GM12878 (cell line): Measurements from ENCODE around the gene LRRN2. TPM values are rescaled to one million over a fixed set of nuclear protein-coding genes. Genes with fewer than 3 reads are reported as not detected.

Experiments
- ATAC-seq: fragments of 200-7000 bp; cut with Tn5 transposase; 3 replicates; pipeline ENCODE4 v1.9.1; 2020; ENCODE audit warnings: mild to moderate bottlenecking, moderate library complexity
- BruUV-seq: library from RNA; stranded (reverse); fragments of 400-500 nt; replicated peaks from 2 replicates; lab custom pipeline; 2021; lab: Mats Ljungman, UMichigan
- CTCF ChIA-PET: fragments of 300-600 bp; sonication (Branson Sonifier 250); formaldehyde crosslinking; extraction: SDS; loops from one replicate; lab custom pipeline; 2021; ENCODE audit warnings: inconsistent platforms; lab: Yijun Ruan, JAX
- POLR2A ChIA-PET: fragments of 350-600 bp; formaldehyde crosslinking; extraction: SDS; loops from one replicate; lab custom pipeline; 2021; ENCODE audit warnings: inconsistent platforms; lab: Charles Lee
- RAD21 ChIA-PET: fragments of 300-600 bp; sonication (Branson Sonifier 250); formaldehyde crosslinking; loops from one replicate; lab custom pipeline; 2023; ENCODE audit warnings: antibody characterized with exemption; ENCODE audit not compliant: unreplicated experiment; lab: Charles Lee
- SMC1A ChIA-PET: fragments of 300-600 bp; sonication (Branson Sonifier 250); formaldehyde crosslinking; loops from one replicate; lab custom pipeline; 2023; ENCODE audit not compliant: unreplicated experiment, uncharacterized antibody; lab: Charles Lee
- DNase-seq: peaks from one replicate; pipeline ENCODE4 v3.0.0-alpha.2; 2011; ENCODE audit warnings: low read depth, low spot score
- FAIRE-seq: peaks from 3 replicates; lab custom pipeline; 2011; peaks lifted over from hg19 to GRCh38; lab: Jason Lieb, UNC
- H2AFZ ChIP-seq: 2 replicates; pipeline ENCODE4 v1.6.0; 2011; ENCODE audit warnings: low read depth, low read length, control low read depth; ENCODE audit not compliant: control insufficient read depth
- H3K27ac ChIP-seq: 2 replicates; pipeline ENCODE4 v1.5.1; 2011; ENCODE audit warnings: control low read depth; ENCODE audit not compliant: control insufficient read depth, insufficient read depth
- H3K27me3 ChIP-seq, 2 experiments: replicated peaks in 1 of 2; 2 replicates each; pipeline versions ENCODE4 v1.6.0 to v1.6.1; 2011; ENCODE audit warnings: low read length in 1 of 2; ENCODE audit not compliant: control insufficient read depth in 2 of 2, insufficient read depth in 2 of 2
- H3K36me3 ChIP-seq, 2 experiments: 2 replicates each; pipeline ENCODE4 v1.5.1; 2011; ENCODE audit warnings: low read length in 1 of 2; ENCODE audit not compliant: control insufficient read depth in 2 of 2, insufficient read depth in 2 of 2
- H3K4me1 ChIP-seq: 2 replicates; pipeline ENCODE4 v1.6.1; 2011; ENCODE audit warnings: mild to moderate bottlenecking, low read length, moderate library complexity, mixed read lengths; ENCODE audit not compliant: control insufficient read depth, insufficient read depth
- H3K4me2 ChIP-seq: 2 replicates; pipeline ENCODE4 v1.6.0; 2011; ENCODE audit warnings: control low read depth; ENCODE audit not compliant: control insufficient read depth, insufficient read depth
- H3K4me3 ChIP-seq: fragments of 200-600 bp; sonication (generic); 2 replicates; pipeline ENCODE4 v1.5.1; 2016
- H3K79me2 ChIP-seq: 2 replicates; pipeline ENCODE4 v1.6.0; 2011; ENCODE audit warnings: low read length; ENCODE audit not compliant: control insufficient read depth, insufficient read depth
- H3K9ac ChIP-seq: 2 replicates; pipeline ENCODE4 v1.8.0; 2011; ENCODE audit warnings: low read length, control low read depth, mixed read lengths; ENCODE audit not compliant: control insufficient read depth, insufficient read depth
- H3K9me3 ChIP-seq: replicated peaks from 3 replicates; pipeline ENCODE4 v1.5.1; 2011; ENCODE audit warnings: mild to moderate bottlenecking, low read length; ENCODE audit not compliant: control insufficient read depth, insufficient read depth
- H4K20me1 ChIP-seq: 2 replicates; pipeline ENCODE4 v1.6.0; 2011; ENCODE audit not compliant: control insufficient read depth, insufficient read depth
- EZH2 ChIP-seq: IDR thresholded peaks from 2 replicates; pipeline ENCODE4 v1.6.1; 2012; ENCODE audit warnings: low read depth, mild to moderate bottlenecking, control low read depth, inconsistent platforms, low read length, borderline replicate concordance; ENCODE audit not compliant: control insufficient read depth
- HCFC1 ChIP-seq: fragments of 150-350 bp; IDR thresholded peaks from 2 replicates; pipeline ENCODE4 v1.6.1; 2014; ENCODE audit warnings: low read length
- SMARCA5 ChIP-seq: fragments of 450-650 bp; IDR thresholded peaks from 2 replicates; pipeline ENCODE4 v1.6.1; 2017; ENCODE audit warnings: mild to moderate bottlenecking
- WGBS: methylation state at CpG from one replicate; pipeline ENCODE4 v1.1.6; 2016; ENCODE audit warnings: low lambda C conversion rate; ENCODE audit not compliant: insufficient replicate concordance, insufficient coverage; ENCODE audit errors: missing lambda C conversion rate; 5-methylcytosine and 5-hydroxymethylcytosine counted together
- in situ Hi-C: fragments of 300-500 bp; cut with MboI; formaldehyde crosslinking; loops from 9 replicates; pipeline ENCODE4 v1.14.3; 2018; ENCODE audit warnings: mixed read lengths
- intact Hi-C: fragments of 100-400 bp; cut with micrococcal nuclease; formaldehyde crosslinking; loops from one replicate; pipeline ENCODE4 v1.14.2; 2022; ENCODE audit not compliant: unreplicated experiment
- polyA plus RNA-seq, 11 experiments: library from polyadenylated mRNA; depleted of rRNA in 4 of 11; unstranded in 6 of 11; stranded (reverse) in 5 of 11; fragments of >200 nt; fragmentation: Nextera tagmentation in 4 of 11; fragmentation: Illumina TruSeq in 1 of 11; extraction: Ambion mirVana in 4 of 11; extraction: Trizol in 1 of 11; gene quantifications; 1 replicate in 1 of 11; 2 replicates in 10 of 11; pipeline versions ENCODE4 v1.2.1 to v1.2.3, GENCODE V29; 2011 to 2016; ENCODE audit warnings: inconsistent platforms in 2 of 11, missing spikeins in 2 of 11, low read depth in 1 of 11
- total RNA-seq, 4 experiments: library from RNA; depleted of rRNA in 3 of 4; stranded (reverse); fragments of >200 nt in 3 of 4; fragmentation: Illumina TruSeq in 1 of 4; extraction: Trizol in 1 of 4; gene quantifications; 2 replicates each; pipeline versions ENCODE4 v1.2.1 to v1.2.3, GENCODE V29; 2013 to 2021

The LRRN2 gene
- total and polyA plus RNA-seq, 10 of the 15 experiments (the other 5 are each of a cell fraction or from before 2014, with no cell fraction given) = not detected

- ATAC-seq (no peak), FAIRE-seq (no peak), DNase-seq (no peak)
- H3K4me3 ChIP-seq = no peak overlapping the region
- in situ Hi-C loops (no loop called here), intact Hi-C loops (loop anchor here (5.0 kb wide), 1 partner anchor 96 kb away; no protein-coding TSS in a partner anchor)
- H3K9me3 ChIP-seq = no peaks in the 10 kb centered on the region
- POLR2A ChIA-PET = interaction anchor here (0.6 to 0.9 kb wide), 2 partner anchors 130 to 198 kb away, joined by 3 to 4 read pairs; no protein-coding TSS in a partner anchor
- H3K27me3 ChIP-seq = no peaks in the 10 kb centered on the region
- no peak overlapping the region for H2AFZ ChIP-seq
- SMC1A ChIA-PET = interaction anchor here (1.0 to 6.2 kb wide), 3 partner anchors 13 to 40 kb away, joined by 3 to 31 read pairs (median 3); no protein-coding TSS in a partner anchor
- H3K4me1 ChIP-seq = peaks cover 10% of the 10 kb centered on the region
- H3K4me2 ChIP-seq = no peak overlapping the region
- RAD21 ChIA-PET = interaction anchor here (1.0 kb wide), 1 partner anchor 52 kb away, joined by 5 read pairs; no protein-coding TSS in a partner anchor
- no peaks in the 10 kb centered on the region for H3K79me2 ChIP-seq
- no peak overlapping the region for H3K9ac ChIP-seq
- no peaks in the 10 kb centered on the region for H3K36me3 ChIP-seq
- CTCF ChIA-PET = interaction anchor here (1.3 to 4.5 kb wide), 7 partner anchors 13 to 146 kb away, joined by 3 to 44 read pairs (median 6); no protein-coding TSS in a partner anchor
- no peaks in the 10 kb centered on the region; the same call in 1 of the 2 replicates for H4K20me1 ChIP-seq
- TF ChIP-seq SMARCA5 = 0 out of 2 replicates have a peak, but pooled peaks have one; percentile 54
- TF ChIP-seq EZH2 = no peak
- no peak for TF ChIP-seq HCFC1
- 24% methylated on average over 16 of the region's 16 CpGs for WGBS
- no TSS peak for BruUV-seq
- no peak overlapping the region for H3K27ac ChIP-seq
Measured at GRCh38 chr1:204711103-204711946, 25.8 kb upstream of the LRRN2 start.
